Hepatocyte (in vitro differentiated cells): ENCODE data around the gene PAFAH2.
"Not testable (repeated sequence)": the region's sequence is repeated elsewhere in the genome, so short reads cannot be mapped to it uniquely, and the experiment has no call there.

Experiments used
- CTCF ChIP-seq: fragments of 200-600 bp; sonication (generic); IDR thresholded peaks from 2 replicates; pipeline ENCODE4 v1.5.1; 2016; ENCODE audit warnings: antibody characterized with exemption, mild to moderate bottlenecking; ENCODE audit not compliant: poor library complexity
- EZH2 ChIP-seq: fragments of 200-600 bp; sonication (generic); IDR thresholded peaks from 2 replicates; pipeline ENCODE4 v1.6.1; 2016; ENCODE audit warnings: antibody characterized with exemption, mild to moderate bottlenecking, borderline replicate concordance

DNA sequence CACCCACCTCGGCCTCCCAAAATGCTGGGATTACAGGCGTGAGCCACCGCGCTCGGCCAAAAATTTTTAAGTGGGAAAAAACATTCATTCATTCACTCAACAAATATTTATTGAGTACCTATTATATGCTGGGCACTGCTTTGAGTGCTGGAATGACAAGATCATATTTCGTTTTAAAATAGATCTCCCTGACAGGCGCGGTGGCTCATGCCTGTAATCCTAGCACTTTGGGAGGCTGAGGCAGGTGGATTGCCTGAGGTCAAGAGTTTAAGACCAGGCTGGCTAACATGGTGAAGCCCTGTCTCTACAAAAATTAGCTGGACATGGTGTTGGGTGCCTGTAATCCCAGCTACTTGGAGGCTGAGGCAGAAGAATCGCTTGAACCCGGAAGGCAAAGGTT lies 11.1 kb downstream of the PAFAH2 start:
- not testable (repeated sequence) for TF ChIP-seq CTCF, EZH2
